CD4-positive, alpha-beta T cell treated with Interleukin-15 for 4 hours (primary cell): ENCODE results near the gene RPS28.
A peak's percentile ranks its signal among the peaks of the same experiment; 100 is the strongest.
"Not testable (repeated sequence)": the region's sequence is repeated elsewhere in the genome, so short reads cannot be mapped to it uniquely, and the experiment has no call there.

Experiments used
- DNase-seq: peaks from one replicate; pipeline ENCODE4 v3.0.0-alpha.2; 2020; ENCODE audit warnings: low spot score

RPS28 gene

GRCh38 chr19:8321067-8321985, at the start of gene RPS28, which contains the start of gene NDUFA7:
Gene RPS28, plus strand, starts transcription at chr19:8321496. Its CDS starts 35 bp downstream, at chr19:8321531.
Gene NDUFA7, minus strand, starts transcription at chr19:8321375. Its CDS starts 17 bp downstream, at chr19:8321358.
- DNase-seq = peak; percentile 97

GRCh38 chr19:8276508-8276907, 44.8 kb upstream of the RPS28 start:
- not testable (repeated sequence) for DNase-seq

DNA sequence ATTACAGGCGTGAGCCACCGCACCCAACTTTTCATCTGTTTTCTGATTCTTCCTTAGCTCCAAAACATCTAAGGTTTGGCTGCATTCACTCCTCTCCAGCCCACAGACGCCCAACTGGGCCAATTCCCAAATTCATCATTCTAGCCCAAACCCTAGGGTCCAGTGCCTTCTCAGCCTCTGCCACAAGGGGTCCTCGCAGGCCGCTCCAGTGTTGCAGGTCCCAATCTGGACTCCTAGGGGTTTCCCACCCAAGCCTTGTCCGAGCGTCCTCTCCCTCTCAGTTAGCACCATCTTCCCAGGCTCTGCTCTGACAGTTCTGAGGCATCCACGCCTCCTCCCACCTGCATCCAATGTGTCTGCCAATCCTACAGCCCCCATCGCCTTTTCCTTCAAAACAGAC, 30.0 kb upstream of the RPS28 start:
- DNase-seq = not testable (repeated sequence)

- no peak for DNase-seq
Measured at GRCh38 chr19:8302357-8302691, 19.0 kb upstream of the RPS28 start.

GRCh38 chr19:8302734-8303133, 18.6 kb upstream of the RPS28 start:
- DNase-seq = no peak

DNA sequence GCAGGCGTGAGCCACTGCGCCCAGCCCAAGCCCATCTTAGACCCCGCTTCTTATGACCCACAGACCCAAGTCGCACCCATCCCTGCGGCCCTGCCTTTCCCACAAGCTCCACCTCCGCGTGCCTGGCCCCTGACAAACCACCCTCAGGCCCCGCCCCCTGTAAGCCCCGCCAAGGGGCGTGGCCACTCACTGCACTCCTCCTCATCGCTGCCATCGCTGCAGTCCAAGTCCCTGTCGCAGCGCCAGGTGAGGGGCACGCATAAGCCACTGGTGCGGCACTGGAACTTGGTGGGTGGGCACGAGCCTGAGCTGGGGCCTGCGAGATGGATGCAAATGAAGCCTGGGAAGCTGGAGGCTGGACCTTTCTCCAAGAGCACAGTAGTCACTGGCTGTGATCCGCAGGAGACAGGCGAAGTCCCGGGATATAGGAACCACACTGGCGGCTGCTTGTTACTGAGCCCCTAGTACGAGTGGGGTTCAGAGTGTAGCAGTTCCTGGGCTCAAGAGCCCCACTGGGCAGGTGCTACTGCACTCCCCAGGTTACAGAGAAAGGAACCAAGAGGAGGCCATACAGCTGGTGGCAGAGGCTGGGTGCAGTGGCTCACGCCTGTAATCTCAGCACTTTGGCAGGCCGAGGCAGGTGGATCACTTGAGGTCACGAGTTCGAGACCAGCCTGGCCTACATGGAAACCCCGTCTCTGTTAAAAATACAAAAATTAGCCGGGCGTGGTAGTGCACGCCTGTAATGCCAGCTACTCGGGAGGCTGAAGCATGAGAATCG, 16.3 kb upstream of the RPS28 start:
- DNase-seq = no peak

- DNase-seq = no peak
Measured at GRCh38 chr19:8305798-8306197, 15.5 kb upstream of the RPS28 start.

DNA sequence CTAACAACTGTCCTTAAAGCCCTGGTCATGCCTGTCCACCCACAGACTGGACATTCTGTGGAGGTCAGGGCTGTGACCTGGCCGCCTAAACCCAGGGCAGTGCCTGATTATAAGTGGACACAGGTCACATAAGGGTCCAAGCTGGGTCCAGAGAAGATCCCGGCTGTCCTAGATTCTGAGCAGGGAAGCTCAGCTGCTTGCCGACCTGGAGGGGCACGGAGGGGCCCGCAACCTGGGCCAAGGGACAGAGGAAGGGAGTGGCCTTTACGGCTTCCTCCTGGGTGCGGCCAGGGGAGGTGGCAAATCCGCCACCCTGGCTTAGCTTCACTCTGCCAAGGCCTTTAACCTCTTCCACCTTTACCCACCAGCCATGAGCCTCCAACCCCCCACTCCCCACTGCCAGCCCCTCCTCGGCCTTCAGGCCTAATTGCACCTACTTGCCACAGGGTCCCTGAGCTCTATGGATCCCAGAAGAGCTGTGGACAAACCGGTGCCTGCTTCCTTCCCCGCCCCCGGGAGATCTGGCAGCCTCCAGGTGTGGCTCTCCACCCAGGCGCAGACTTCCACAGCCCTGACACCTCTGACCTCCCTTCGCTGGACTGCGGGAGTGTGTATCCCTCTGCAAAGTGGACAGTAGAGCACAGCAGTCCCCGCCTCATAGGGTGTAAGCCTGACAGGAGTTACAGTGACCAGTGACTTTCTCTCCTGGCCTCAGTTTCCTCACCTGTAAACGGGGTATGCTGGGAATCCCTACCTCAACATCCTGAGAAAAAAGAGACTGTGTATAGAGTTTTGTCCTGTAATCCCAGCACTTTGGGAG, 14.9 kb upstream of the RPS28 start:
- DNase-seq = no peak

- no peak for DNase-seq
Measured at GRCh38 chr19:8307400-8307964, 13.8 kb upstream of the RPS28 start.

- peak; percentile 82 for DNase-seq
Measured at GRCh38 chr19:8307965-8308866, 13.1 kb upstream of the RPS28 start, which contains the start of gene CD320. Gene CD320, minus strand, starts transcription at chr19:8308358. Its CDS starts 68 bp downstream, at chr19:8308290.

GRCh38 chr19:8308891-8309291, 12.4 kb upstream of the RPS28 start:
- DNase-seq = no peak

DNA sequence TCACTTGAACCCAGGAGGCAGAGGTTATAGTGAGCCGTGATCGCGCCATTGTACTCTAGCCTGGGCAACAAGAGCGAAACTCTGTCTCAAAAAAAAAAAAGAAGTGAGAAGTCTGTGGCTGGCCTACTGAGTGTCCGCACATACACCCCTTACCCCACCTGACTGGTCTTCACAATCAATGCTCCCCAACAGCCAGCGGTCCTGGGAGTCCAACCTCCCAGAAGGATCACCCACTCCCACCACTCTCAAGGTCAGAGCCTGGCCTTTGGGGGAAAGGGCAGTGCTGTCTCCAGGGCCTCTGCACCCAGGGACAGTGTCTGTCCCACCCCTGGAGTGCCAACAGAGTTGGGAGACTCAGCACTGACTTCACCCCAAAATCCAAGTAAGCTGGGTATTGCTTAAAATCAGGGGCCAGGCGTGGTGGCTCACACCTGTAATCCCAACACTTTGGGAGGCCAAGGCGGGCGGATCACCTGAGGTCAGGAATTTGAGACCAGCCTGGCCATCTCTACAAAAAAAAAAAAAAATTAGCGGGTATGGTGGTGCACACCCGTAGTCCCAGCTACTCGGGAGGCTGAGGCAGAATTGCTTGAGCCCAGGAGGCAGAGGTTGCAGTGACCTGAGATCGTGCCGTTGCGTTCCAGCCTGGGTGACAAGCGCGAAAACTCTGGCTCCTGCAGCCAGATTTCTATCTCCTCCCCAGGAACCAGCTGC, 10.8 kb upstream of the RPS28 start:
- no peak for DNase-seq

DNA sequence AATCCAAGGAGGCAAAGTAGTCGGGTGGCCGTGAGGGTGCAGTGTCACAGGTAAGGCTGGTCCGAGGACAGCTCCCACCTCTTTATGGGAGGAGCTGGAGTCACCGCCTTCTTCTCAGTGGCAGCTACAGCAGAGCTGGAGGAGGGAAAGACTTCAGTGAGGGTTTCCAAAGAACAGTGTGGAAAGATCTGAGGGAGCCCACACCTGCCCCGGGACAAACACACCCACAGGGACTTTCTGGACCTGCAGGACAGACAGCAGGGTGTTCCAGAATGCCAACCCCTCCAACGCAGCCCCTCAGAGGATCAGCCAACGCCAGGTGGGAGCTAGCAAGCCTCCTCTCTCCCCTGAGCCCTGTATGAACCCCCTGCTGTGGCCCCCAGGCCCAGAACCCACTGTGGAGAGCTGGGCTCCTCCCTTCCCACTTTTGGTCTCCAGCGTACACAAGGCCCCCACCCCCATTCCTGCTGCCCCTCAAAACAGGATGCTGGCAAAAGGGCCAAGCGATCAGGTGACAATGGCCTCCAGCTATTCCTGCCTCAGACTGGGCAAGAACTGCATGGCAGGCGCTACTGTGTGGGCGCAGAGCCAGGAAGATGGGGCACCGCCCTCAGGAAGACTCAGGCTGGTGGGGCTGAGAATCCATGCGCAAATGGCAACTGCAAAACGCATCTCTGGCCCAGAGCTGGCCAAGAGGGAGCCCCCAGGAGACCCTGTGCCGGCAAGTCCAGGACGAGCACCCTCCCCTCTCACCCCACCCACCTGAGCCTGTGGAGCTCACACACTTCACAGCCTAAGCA, 9.6 kb upstream of the RPS28 start:
- DNase-seq = no peak

- not testable (repeated sequence) for DNase-seq
Measured at GRCh38 chr19:8314981-8315640, 6.2 kb upstream of the RPS28 start.

DNA sequence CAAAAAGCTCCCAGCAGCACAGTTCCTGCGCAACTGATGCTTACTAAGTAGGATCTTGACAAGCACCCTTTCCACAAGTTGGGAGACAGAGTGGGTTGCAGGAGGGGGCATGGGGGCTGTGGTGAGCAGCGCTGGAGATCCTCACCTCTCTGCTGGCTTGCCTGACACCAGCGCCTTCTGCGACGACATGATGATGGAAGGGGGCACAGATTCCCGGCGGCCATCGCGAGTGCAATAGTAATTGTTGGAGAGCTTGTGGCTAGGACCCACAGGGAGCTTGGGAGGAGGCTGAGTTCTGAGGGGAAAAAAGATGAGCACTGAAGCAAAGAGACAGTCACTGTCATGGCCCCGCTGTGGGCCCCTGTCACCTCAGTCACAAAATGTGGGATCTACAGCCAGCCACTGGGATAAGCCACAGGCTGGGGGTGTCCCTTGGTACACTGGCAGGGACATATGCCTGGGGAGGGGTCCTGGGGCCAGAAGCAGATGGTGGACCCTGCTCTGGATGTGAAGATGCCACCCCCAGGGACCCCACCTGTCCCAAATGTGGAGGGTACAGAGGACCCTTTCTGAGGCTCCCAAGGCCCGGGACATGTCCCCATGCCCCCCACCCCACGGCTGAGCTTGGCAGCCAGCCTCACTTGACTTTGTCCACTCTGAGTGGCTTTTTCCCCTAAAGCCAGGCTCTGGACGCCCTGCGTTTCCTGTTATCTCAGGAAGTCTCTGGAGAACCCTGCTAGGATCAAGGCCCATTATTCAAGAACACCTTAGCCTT, 4.8 kb upstream of the RPS28 start:
- DNase-seq = no peak

GRCh38 chr19:8318835-8319234, 2.5 kb upstream of the RPS28 start:
- DNase-seq = not testable (repeated sequence)

DNA sequence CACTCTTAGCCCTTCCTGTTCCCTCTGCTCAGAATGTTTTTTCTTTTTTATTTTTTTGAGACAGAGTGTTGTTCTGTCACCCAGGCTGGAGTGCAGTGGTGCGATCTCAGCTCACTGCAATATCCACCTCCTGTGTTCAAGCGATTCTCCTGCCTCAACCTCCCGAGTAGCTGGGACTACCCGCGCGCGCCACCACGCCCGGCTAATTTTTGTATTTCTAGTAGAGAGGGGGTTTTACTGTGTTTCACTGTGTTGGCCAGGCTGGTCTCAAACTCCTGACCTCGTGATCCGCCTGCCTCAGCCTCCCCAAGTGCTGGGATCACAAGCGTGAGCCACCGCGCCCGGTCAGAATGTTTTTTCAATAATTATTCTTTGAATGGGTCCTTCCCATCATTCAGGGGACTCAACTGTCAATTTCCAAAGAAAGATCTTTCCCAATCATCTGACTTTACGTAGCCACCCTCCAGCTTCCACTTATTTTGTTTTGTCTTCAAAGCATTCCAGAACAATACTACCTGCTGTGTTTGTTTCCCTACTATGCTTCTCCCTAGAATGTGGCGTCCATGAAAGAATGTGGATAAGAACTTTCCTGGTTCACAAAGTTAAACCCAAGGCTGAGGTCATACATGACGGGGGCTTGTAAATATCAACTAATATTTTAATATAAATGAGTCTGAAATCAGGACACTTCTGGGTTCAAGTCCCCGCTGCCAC, 1.3 kb upstream of the RPS28 start:
- no peak for DNase-seq
